Measurements from ENCODE around the gene JAML. TPM values are rescaled to one million over a fixed set of nuclear protein-coding genes. Genes with fewer than 3 reads are reported as not detected.

JAML gene
- total RNA-seq, 1 donor from 2014 or later = 2.5 TPM

DNA sequence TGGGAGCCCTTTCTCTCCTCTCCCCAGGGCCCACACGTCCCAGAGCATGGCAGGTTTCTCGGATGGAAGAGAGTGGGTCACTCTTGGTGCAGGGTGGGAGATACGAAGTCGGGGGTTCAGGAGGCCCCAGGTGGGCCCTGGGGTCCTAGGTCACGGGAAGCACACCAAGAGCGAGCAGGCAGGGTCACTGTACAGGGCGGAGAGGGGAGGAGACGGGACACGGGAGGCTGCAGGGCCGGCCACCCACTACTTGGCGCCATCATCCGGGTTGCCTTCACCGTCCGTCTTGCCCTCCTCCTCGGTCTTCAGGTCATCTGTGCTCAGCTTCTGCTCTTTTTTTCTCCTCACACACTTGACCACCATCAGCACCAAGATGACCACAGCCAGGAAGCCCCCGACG lies 58.2 kb downstream of the JAML start:
- Histone ChIP-seq H3K36me3 (ENCODE audit: control insufficient read depth, insufficient read depth, low read length) (no peaks in the 10 kb centered on the region), H3K27me3 (ENCODE audit: control insufficient read depth, insufficient read depth, low read length) (peaks cover 43% of the 10 kb centered on the region), H3K4me3 (ENCODE audit: low read depth, low read length) (no peak overlapping the region)
- TF ChIP-seq, protein P1, sequence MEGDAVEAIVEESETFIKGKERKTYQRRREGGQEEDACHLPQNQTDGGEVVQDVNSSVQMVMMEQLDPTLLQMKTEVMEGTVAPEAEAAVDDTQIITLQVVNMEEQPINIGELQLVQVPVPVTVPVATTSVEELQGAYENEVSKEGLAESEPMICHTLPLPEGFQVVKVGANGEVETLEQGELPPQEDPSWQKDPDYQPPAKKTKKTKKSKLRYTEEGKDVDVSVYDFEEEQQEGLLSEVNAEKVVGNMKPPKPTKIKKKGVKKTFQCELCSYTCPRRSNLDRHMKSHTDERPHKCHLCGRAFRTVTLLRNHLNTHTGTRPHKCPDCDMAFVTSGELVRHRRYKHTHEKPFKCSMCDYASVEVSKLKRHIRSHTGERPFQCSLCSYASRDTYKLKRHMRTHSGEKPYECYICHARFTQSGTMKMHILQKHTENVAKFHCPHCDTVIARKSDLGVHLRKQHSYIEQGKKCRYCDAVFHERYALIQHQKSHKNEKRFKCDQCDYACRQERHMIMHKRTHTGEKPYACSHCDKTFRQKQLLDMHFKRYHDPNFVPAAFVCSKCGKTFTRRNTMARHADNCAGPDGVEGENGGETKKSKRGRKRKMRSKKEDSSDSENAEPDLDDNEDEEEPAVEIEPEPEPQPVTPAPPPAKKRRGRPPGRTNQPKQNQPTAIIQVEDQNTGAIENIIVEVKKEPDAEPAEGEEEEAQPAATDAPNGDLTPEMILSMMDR (IDR thresholded peaks at IDR 0.05; ENCODE audit: insufficient read depth, low read length, poor library complexity, severe bottlenecking) = no peak
- DNase-seq (ENCODE audit: low read depth) = no peak

DNA sequence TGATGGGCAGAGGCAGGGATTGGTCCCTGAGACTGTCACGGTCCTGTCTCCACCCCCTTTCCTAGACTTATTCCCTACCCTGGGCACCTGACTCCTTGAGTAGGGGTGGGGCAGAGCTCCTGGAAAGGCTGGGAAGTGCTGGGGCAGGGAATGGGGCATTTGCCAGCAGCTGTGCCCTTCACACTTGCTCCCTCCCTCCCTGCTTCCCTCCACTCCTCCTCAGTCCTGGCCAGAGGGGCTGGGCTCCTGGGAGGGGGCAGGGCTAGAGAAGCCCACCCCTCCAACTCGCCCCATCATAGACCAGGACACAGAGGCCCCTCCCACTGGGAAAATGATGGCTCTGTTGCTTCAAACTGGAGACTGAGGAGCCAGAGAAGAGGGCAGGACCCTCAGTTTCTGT lies 59.9 kb downstream of the JAML start:
- Histone ChIP-seq H3K36me3 (ENCODE audit: control insufficient read depth, insufficient read depth, low read length) (no peaks in the 10 kb centered on the region), H3K27me3 (ENCODE audit: control insufficient read depth, insufficient read depth, low read length) (peaks cover 46% of the 10 kb centered on the region), H3K4me3 (ENCODE audit: low read depth, low read length) (no peak overlapping the region)
- TF ChIP-seq, protein P1 (IDR thresholded peaks at IDR 0.05; ENCODE audit: insufficient read depth, low read length, poor library complexity, severe bottlenecking) = no peak
- no peak for DNase-seq (ENCODE audit: low read depth)

DNA sequence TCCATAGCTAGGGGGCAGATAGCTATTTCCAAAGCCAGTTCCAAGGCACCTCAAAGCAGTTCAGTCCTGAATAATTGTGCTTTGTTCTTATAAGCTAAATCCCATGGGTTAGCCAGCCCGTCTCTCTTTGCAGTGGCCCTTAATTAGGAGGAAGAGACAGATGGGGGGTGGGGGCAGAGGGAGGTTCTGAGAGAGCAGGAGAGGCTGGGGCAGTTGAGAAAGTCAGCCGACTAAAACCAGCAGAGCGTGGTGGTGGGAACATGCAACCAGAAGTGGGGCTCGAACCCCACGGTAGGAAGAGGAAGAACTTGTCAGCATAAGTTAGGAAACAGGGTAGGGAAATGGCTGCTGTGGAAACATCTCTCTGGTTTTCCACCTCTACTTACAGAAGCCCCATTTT lies 61.3 kb downstream of the JAML start:
- H3K36me3 ChIP-seq (ENCODE audit: control insufficient read depth, insufficient read depth, low read length) = no peaks in the 10 kb centered on the region
- H3K27me3 ChIP-seq (ENCODE audit: control insufficient read depth, insufficient read depth, low read length) = peaks cover 47% of the 10 kb centered on the region
- H3K4me3 ChIP-seq (ENCODE audit: low read depth, low read length) = no peak overlapping the region
- DNase-seq (ENCODE audit: low read depth) = no peak
- TF ChIP-seq, protein P1 (IDR thresholded peaks at IDR 0.05; ENCODE audit: insufficient read depth, low read length, poor library complexity, severe bottlenecking) = no peak

DNA sequence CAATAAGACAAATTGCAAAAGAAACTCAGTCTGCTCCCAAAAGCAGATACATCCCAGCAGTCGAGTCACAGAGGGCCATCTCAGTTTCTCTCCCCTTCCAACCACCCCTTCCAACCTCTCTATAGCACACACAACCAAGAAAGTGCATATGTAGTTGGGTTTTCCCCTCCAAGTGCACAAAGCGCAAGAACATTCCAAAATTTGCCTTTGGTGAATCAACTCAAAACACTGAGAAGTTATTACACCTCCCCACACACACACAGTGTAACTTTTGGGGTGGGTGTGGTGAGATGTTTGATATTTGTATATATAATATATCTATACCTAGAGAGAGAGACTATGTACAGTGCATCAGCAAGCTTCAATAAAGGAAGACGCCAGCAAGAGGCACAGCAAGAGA lies 62.0 kb downstream of the JAML start:
- DNase-seq (ENCODE audit: low read depth) = no peak
- H3K4me3 ChIP-seq (ENCODE audit: low read depth, low read length) = no peak overlapping the region
- peaks cover 51% of the 10 kb centered on the region for H3K27me3 ChIP-seq (ENCODE audit: control insufficient read depth, insufficient read depth, low read length)
- TF ChIP-seq, protein P1 (IDR thresholded peaks at IDR 0.05; ENCODE audit: insufficient read depth, low read length, poor library complexity, severe bottlenecking) = no peak
- H3K36me3 ChIP-seq (ENCODE audit: control insufficient read depth, insufficient read depth, low read length) = no peaks in the 10 kb centered on the region

DNA sequence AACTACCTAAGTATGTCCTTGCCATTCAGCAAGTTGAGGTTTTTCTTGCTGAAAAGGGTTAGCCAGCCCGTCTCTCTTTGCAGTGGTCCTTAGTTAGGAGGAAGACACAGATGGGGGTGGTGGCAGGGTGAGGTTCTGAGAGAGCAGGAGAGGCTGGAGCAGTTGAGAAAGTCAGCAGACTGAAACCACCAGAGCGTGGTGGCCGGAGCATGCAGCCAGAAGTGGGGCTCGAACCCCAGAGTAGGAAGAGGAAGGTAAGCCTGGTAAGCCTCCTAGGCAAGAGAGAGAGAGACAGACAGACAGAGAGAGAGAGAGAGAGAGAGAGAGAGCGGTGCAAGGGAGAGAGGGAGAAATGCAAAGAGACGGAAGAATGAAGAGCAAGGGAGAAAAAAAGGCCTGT lies 63.0 kb downstream of the JAML start:
- no peaks in the 10 kb centered on the region for H3K36me3 ChIP-seq (ENCODE audit: control insufficient read depth, insufficient read depth, low read length)
- H3K27me3 ChIP-seq (ENCODE audit: control insufficient read depth, insufficient read depth, low read length) = peaks cover 59% of the 10 kb centered on the region
- no peak overlapping the region for H3K4me3 ChIP-seq (ENCODE audit: low read depth, low read length)

More for the DNA sequence above, 63.0 kb downstream of the JAML start:
- DNase-seq (ENCODE audit: low read depth) = no peak
- TF ChIP-seq, protein P1 (IDR thresholded peaks at IDR 0.05; ENCODE audit: insufficient read depth, low read length, poor library complexity, severe bottlenecking) = no peak

Measured in kidney epithelial cell (primary cell).